T-cell (primary cell): ENCODE data around the gene NAV2. TPM values are rescaled to one million over a fixed set of nuclear protein-coding genes. Genes with fewer than 3 reads are reported as not detected.

Experiments used
- ATAC-seq, 4 experiments: fragments of 200-7000 bp in 3 of 4; fragments of 150-1000 bp in 1 of 4; cut with Tn5 transposase; replicated peaks in 1 of 4; 1 replicate in 3 of 4; 2 replicates in 1 of 4; pipeline ENCODE4 v1.10.0; 2021; ENCODE audit warnings: moderate library complexity in 3 of 4, mild to moderate bottlenecking in 2 of 4, moderate number of reproducible peaks in 1 of 4
- CTCF ChIA-PET, 2 donors: fragments of 300-600 bp; sonication (Branson Sonifier 250); formaldehyde crosslinking; loops; one replicate each; lab custom pipeline; 2022; ENCODE audit warnings: antibody characterized with exemption in 2 of 2; lab: Charles Lee
- POLR2A ChIA-PET, 2 donors: fragments of 300-600 bp; sonication (Branson Sonifier 250); formaldehyde crosslinking; loops; one replicate each; lab custom pipeline; 2022; ENCODE audit warnings: antibody characterized with exemption in 2 of 2; lab: Charles Lee
- DNase-seq, 35 experiments: peaks; one replicate each; pipeline versions ENCODE4 v3.0.0 to v3.0.0-alpha.2; 2013 to 2023
- H3K27ac ChIP-seq: one replicate; pipeline ENCODE4 v1.5.1; 2013; ENCODE audit warnings: low read length
- H3K27me3 ChIP-seq, 2 experiments: replicated peaks in 1 of 2; 1 replicate in 1 of 2; 2 replicates in 1 of 2; pipeline versions ENCODE4 v1.6.1 to v1.7.0; 2013; ENCODE audit warnings: low read length in 1 of 2, mixed read lengths in 1 of 2; ENCODE audit not compliant: control insufficient read depth in 2 of 2, insufficient read depth in 2 of 2; ENCODE audit errors: extremely low read depth in 1 of 2
- H3K36me3 ChIP-seq, 2 donors: 1 replicate in 1 of 2; 2 replicates in 1 of 2; pipeline versions ENCODE4 v1.6.1 to v1.7.0; 2013; ENCODE audit warnings: low read length in 1 of 2; ENCODE audit not compliant: control insufficient read depth in 2 of 2, insufficient read depth in 1 of 2; ENCODE audit errors: extremely low read depth in 1 of 2
- H3K4me1 ChIP-seq, 2 experiments: 1 replicate in 1 of 2; 2 replicates in 1 of 2; pipeline versions ENCODE4 v1.6.1 to v1.7.0; 2013; ENCODE audit warnings: low read length in 2 of 2, mixed read lengths in 1 of 2; ENCODE audit not compliant: insufficient read depth in 2 of 2, control insufficient read depth in 1 of 2; ENCODE audit errors: extremely low read depth in 1 of 2
- H3K4me3 ChIP-seq, 2 donors: 1 replicate in 1 of 2; 2 replicates in 1 of 2; pipeline versions ENCODE4 v1.5.1 to v1.7.0; 2013; ENCODE audit warnings: mild to moderate bottlenecking in 2 of 2, low read length in 1 of 2, moderate library complexity in 1 of 2; ENCODE audit not compliant: control insufficient read depth in 1 of 2; ENCODE audit errors: extremely low read depth in 1 of 2
- H3K9me3 ChIP-seq: 2 replicates; pipeline ENCODE4 v1.7.0; 2013
- H3K27ac Mint-ChIP-seq, 2 donors: one replicate each; pipeline ENCODE4 v1.8.0; 2020 to 2021; ENCODE audit warnings: mild to moderate bottlenecking in 2 of 2, mixed read lengths in 2 of 2
- H3K27me3 Mint-ChIP-seq, 2 donors: one replicate each; pipeline ENCODE4 v1.8.0; 2021 to 2022; ENCODE audit warnings: mixed read lengths in 2 of 2
- H3K36me3 Mint-ChIP-seq: one replicate; pipeline ENCODE4 v1.8.0; 2021; ENCODE audit warnings: mixed read lengths
- H3K4me1 Mint-ChIP-seq, 3 donors: one replicate each; pipeline ENCODE4 v1.8.0; 2020 to 2022; ENCODE audit warnings: mixed read lengths in 3 of 3, mild to moderate bottlenecking in 1 of 3
- H3K4me3 Mint-ChIP-seq, 3 donors: one replicate each; pipeline ENCODE4 v1.8.0; 2020 to 2022; ENCODE audit warnings: mild to moderate bottlenecking in 3 of 3, mixed read lengths in 3 of 3, moderate library complexity in 3 of 3
- H3K9me3 Mint-ChIP-seq, 3 donors: one replicate each; pipeline ENCODE4 v1.8.0; 2020 to 2022; ENCODE audit warnings: mixed read lengths in 3 of 3
- WGBS: methylation state at CpG from one replicate; pipeline ENCODE4 v1.1.5; 2013; ENCODE audit warnings: missing lambda C conversion rate; ENCODE audit not compliant: insufficient coverage; 5-methylcytosine and 5-hydroxymethylcytosine counted together
- total RNA-seq, 35 experiments: library from RNA in 6 of 35; stranded (reverse) in 6 of 35; fragments of 120-200 nt in 1 of 35; gene quantifications; one replicate each; pipeline versions ENCODE4 v1.2.1 to v1.2.4 and lab custom pipeline; 2013 to 2026

The NAV2 gene
- total RNA-seq, 5 donors from 2014 or later (not counting 1 experiment from before 2014, with no cell fraction given), result 0.55 to 3.0 (median 1.8) TPM

DNA sequence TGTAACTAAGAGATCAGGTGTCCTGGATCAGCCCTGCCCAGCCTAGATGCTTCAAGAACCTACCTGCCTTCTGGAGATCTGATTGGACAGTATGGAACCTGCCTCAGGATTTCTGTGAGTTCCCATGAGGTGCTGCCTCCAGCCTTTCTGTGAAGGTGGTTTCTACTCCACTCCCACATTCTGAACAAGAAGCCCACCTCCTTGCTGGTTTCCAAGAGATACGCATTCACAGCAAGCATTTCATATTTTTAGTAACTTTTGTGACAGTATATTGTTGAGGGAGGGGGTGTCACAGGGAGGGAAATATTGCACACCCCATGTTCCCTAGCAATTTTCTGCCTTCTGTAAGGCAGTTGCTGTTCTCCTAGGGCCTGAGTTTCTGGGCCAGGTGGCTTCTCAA lies 204.4 kb downstream of the NAV2 start:
- no peak overlapping the region for H3K27ac Mint-ChIP-seq
- no peaks in the 10 kb centered on the region for H3K9me3 Mint-ChIP-seq
- no peaks in the 10 kb centered on the region for H3K4me1 ChIP-seq
- H3K4me1 Mint-ChIP-seq, result no peaks in the 10 kb centered on the region
- H3K4me3 Mint-ChIP-seq, result no peak overlapping the region
- no peaks in the 10 kb centered on the region for H3K36me3 ChIP-seq
- ATAC-seq, result no peak
- no CpG with 5 or more reads among the region's 1 CpG for WGBS
- H3K36me3 Mint-ChIP-seq, result no peaks in the 10 kb centered on the region
- ChIA-PET CTCF (no interaction called here), POLR2A (no interaction called here)
- H3K27me3 ChIP-seq, result peaks cover 0 to 2% of the 10 kb centered on the region in 2 experiments
- H3K9me3 ChIP-seq, result no peaks in the 10 kb centered on the region
- no peak for DNase-seq
- H3K27ac ChIP-seq, result no peak overlapping the region
- no peak overlapping the region for H3K4me3 ChIP-seq
- H3K27me3 Mint-ChIP-seq, result peaks cover 11 to 20% of the 10 kb centered on the region in 2 donors

DNA sequence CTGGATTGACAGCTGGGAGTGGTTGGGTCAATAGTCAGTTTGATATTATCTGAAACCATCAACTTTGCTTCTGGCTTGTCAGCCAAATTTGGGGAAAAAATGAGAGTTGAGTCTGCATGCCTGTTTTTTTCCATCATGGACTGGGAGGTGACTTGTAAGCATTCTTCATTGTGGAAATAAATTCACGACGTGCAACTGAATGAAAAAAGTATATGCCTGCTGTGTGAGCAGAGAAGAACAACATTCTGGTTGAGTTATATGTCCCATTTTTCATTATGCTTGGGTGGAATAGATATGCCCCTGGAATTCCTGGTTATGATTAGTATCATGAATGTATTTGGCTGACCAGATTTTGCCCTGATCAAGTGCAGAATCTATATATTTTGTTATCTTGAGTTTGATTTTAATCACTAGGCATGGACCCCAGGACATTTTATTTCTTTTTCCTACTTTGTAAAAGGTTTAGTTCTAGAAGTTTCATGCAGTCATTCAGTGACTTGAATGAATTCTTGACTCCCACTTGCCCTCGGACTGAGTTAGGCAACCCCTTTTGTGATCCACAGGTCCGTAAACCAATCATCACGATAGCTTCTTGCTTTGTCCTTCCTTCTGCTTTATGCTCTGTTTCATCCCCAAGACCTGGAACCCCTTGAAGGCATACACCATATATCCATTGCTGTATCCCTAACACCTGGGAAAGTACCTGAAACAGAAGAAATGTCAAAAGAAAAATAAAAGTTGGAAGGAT lies 205.8 kb downstream of the NAV2 start:
- Histone ChIP-seq H3K4me3 (no peak overlapping the region), H3K36me3 (no peaks in the 10 kb centered on the region), H3K9me3 (no peaks in the 10 kb centered on the region), H3K27ac (no peak overlapping the region), H3K4me1 (no peaks in the 10 kb centered on the region), H3K27me3 (peaks cover 0 to 2% of the 10 kb centered on the region in 2 experiments)
- CTCF ChIA-PET, result no interaction called here
- H3K4me1 Mint-ChIP-seq, result no peaks in the 10 kb centered on the region
- H3K9me3 Mint-ChIP-seq, result no peaks in the 10 kb centered on the region
- WGBS, result 92% methylated on average over 2 of the region's 5 CpGs
- POLR2A ChIA-PET, result no interaction called here
- DNase-seq (no peak), ATAC-seq (no peak)
- H3K36me3 Mint-ChIP-seq, result no peaks in the 10 kb centered on the region
- peaks cover 11 to 23% of the 10 kb centered on the region in 2 donors for H3K27me3 Mint-ChIP-seq
- no peak overlapping the region for H3K4me3 Mint-ChIP-seq
- no peak overlapping the region for H3K27ac Mint-ChIP-seq

DNA sequence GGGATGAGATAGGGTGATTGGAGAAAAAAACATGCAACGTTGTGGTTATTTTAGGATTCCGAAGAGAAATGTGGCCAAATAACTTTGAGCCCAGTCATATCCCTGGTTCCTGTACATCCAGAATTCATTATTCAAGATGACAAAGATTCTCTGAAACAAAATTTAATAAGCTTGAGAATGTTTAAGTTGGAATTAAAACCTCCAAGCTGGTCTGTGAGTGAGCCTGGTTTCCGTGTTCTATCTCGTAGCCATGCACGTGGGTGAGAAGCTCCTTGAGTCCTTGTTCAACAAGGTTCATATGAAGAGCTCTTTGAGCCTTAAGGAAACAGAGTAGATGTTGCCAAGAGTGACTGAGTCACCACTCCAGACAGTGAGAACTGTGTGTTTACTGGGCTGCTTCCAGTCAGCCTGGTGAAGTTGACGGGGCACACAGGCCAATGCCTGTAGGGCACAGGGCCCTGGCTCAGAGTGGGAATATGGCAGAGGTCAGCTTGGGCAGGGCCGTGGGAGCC lies 206.5 kb downstream of the NAV2 start:
- H3K36me3 Mint-ChIP-seq, result no peaks in the 10 kb centered on the region
- no peak overlapping the region for H3K27ac Mint-ChIP-seq
- ChIA-PET CTCF (no interaction called here), POLR2A (no interaction called here)
- DNase-seq, result no peak
- peaks cover 0 to 2% of the 10 kb centered on the region in 2 experiments for H3K27me3 ChIP-seq
- no peaks in the 10 kb centered on the region for H3K4me1 Mint-ChIP-seq
- H3K9me3 Mint-ChIP-seq, result no peaks in the 10 kb centered on the region
- no peak overlapping the region for H3K4me3 ChIP-seq
- no peaks in the 10 kb centered on the region for H3K9me3 ChIP-seq
- ATAC-seq, result no peak
- WGBS, result 88% methylated on average over 5 of the region's 7 CpGs
- peaks cover 11 to 23% of the 10 kb centered on the region in 2 donors for H3K27me3 Mint-ChIP-seq
- H3K36me3 ChIP-seq, result no peaks in the 10 kb centered on the region
- H3K4me1 ChIP-seq, result no peaks in the 10 kb centered on the region
- no peak overlapping the region for H3K27ac ChIP-seq
- H3K4me3 Mint-ChIP-seq, result no peak overlapping the region

DNA sequence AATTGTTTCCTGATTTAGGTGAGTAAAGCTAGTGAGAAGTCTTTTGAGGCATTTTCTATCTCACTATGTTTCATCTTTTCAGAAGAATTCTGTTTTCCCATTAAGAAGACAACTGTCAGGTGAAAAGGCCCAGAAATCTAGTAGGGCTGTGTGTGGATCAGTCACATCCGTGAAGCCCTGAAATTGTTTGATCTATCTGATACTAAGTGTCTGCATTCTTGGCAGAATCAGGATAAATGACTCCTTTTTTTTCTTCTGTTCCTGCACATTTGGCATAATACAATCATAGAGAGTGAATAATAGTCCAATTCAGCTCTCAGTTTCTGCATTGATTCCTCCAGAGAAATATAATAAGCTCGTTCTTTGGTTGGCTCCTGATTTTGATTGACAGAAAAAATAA lies 208.3 kb downstream of the NAV2 start:
- no CpG with 5 or more reads among the region's 2 CpGs for WGBS
- H3K4me3 ChIP-seq, result no peak overlapping the region
- Mint-ChIP-seq H3K27ac (no peak overlapping the region), H3K4me3 (no peak overlapping the region), H3K27me3 (peaks cover 11 to 30% of the 10 kb centered on the region in 2 donors), H3K9me3 (no peaks in the 10 kb centered on the region), H3K36me3 (no peaks in the 10 kb centered on the region), H3K4me1 (no peaks in the 10 kb centered on the region)
- H3K4me1 ChIP-seq, result no peaks in the 10 kb centered on the region
- H3K27me3 ChIP-seq, result peaks cover 0 to 2% of the 10 kb centered on the region in 2 experiments
- DNase-seq, result no peak
- no peak overlapping the region for H3K27ac ChIP-seq
- ChIA-PET CTCF (no interaction called here), POLR2A (interaction anchor here in 1 of 2 donors (0.7 kb wide), 1 partner anchor 643 kb away, joined by 3 read pairs; no protein-coding TSS in a partner anchor)
- H3K36me3 ChIP-seq, result no peaks in the 10 kb centered on the region
- H3K9me3 ChIP-seq, result no peaks in the 10 kb centered on the region
- ATAC-seq, result no peak

DNA sequence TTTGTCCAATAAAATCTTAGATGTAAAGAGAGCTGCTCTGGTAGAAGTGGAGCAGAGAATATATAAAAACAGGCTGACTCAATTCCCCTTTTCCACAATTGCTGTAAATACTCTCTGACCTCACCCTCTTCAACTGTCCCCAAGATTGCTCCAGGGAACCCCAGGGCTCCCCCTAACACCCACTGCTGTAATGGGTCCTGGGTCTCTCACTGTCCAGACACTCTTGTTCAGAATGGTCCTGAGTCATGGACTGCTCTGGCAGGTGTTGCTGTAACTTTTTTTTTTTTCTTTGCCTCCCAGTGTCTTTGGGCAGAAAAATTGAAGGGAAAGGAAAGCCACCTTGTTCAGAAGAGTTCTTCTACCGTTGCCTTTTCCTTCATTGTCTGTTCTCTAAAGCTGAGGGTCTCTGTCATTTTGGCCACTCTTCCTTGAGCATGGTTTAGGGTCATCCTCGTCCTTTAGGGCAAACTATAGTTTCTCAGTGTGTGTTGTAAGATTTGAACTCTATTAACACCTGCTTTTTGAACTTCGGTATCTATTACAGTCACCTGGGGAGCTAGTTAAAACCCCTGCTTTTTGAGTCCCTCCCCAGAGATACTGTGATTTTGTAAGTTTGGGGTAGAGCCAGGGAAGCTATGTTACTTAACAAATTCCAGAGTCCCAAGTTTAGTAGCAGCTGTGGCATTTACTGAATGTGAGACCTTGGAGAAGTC lies 209.5 kb downstream of the NAV2 start:
- CTCF ChIA-PET, result no interaction called here
- no peak overlapping the region for H3K4me3 Mint-ChIP-seq
- H3K27ac ChIP-seq, result no peak overlapping the region
- no peak overlapping the region for H3K27ac Mint-ChIP-seq
- H3K4me1 ChIP-seq, result no peaks in the 10 kb centered on the region
- no peaks in the 10 kb centered on the region for H3K4me1 Mint-ChIP-seq
- H3K27me3 Mint-ChIP-seq, result peaks cover 11 to 31% of the 10 kb centered on the region in 2 donors
- WGBS, result 43% methylated on average over 1 of the region's 3 CpGs
- peaks cover 0 to 2% of the 10 kb centered on the region in 2 experiments for H3K27me3 ChIP-seq
- POLR2A ChIA-PET, result no interaction called here
- no peaks in the 10 kb centered on the region for H3K9me3 Mint-ChIP-seq
- ATAC-seq, result no peak
- H3K4me3 ChIP-seq, result no peak overlapping the region
- no peaks in the 10 kb centered on the region for H3K36me3 ChIP-seq
- no peaks in the 10 kb centered on the region for H3K36me3 Mint-ChIP-seq
- DNase-seq, result no peak
- no peaks in the 10 kb centered on the region for H3K9me3 ChIP-seq

DNA sequence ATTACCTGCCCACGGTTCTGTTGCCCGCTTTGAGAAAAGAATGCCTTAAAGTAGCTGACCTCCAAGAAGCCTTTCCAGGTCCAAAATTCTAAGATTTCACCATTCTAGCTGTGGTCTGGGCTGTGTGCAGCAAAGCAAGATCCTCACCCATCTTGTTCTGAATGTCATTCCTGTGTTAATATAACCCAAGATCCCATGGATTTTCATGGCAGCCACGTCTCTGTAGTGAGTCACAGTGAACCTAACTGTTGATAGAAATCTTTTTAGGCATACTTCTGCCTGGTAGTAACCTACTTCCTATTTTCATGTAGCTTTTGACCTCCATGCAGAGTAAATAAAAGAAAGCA lies 210.0 kb downstream of the NAV2 start:
- Histone ChIP-seq H3K4me1 (no peaks in the 10 kb centered on the region), H3K9me3 (no peaks in the 10 kb centered on the region), H3K36me3 (no peaks in the 10 kb centered on the region), H3K27me3 (peaks cover 0 to 2% of the 10 kb centered on the region in 2 experiments), H3K4me3 (no peak overlapping the region), H3K27ac (no peak overlapping the region)
- Mint-ChIP-seq H3K36me3 (no peaks in the 10 kb centered on the region), H3K27ac (no peak overlapping the region), H3K4me1 (no peaks in the 10 kb centered on the region), H3K9me3 (no peaks in the 10 kb centered on the region), H3K4me3 (no peak overlapping the region), H3K27me3 (peaks cover 8 to 31% of the 10 kb centered on the region in 2 donors)
- WGBS, result 73% methylated on average over 2 of the region's 3 CpGs
- CTCF ChIA-PET, result no interaction called here
- POLR2A ChIA-PET, result no interaction called here
- ATAC-seq (no peak), DNase-seq (no peak)
